GM19463 (cell line): ENCODE measurements around the gene WDTC1.

ENCODE experiments used
- ATAC-seq: cut with Tn5 transposase; IDR thresholded peaks from one replicate; pipeline ENCODE4 v1.9.1; 2021; ENCODE audit warnings: mild to moderate bottlenecking, moderate library complexity; ENCODE audit not compliant: unreplicated experiment

Gene WDTC1

GRCh38 chr1:27300341-27301051, 66.1 kb downstream of the WDTC1 start:
- no peak for ATAC-seq

GRCh38 chr1:27301052-27301422, 66.6 kb downstream of the WDTC1 start:
- no peak for ATAC-seq

- ATAC-seq = no peak
These were observed 67.3 kb downstream of the WDTC1 start for GRCh38 chr1:27301582-27302199.

GRCh38 chr1:27302612-27303011, 68.2 kb downstream of the WDTC1 start:
- ATAC-seq = no peak

- no peak for ATAC-seq
These were observed 69.1 kb downstream of the WDTC1 start for GRCh38 chr1:27303509-27303908.

- ATAC-seq = no peak
These were observed 71.6 kb downstream of the WDTC1 start for GRCh38 chr1:27306071-27306470.

GRCh38 chr1:27306892-27307761, 72.7 kb downstream of the WDTC1 start:
- no peak for ATAC-seq

- ATAC-seq = no peak
These were observed 73.6 kb downstream of the WDTC1 start for GRCh38 chr1:27307874-27308598.

- ATAC-seq = no peak
These were observed 79.7 kb downstream of the WDTC1 start for GRCh38 chr1:27314169-27314568.

GRCh38 chr1:27314737-27315136, 80.3 kb downstream of the WDTC1 start:
- no peak for ATAC-seq

- no peak for ATAC-seq
These were observed 82.4 kb downstream of the WDTC1 start for GRCh38 chr1:27316860-27317259.

GRCh38 chr1:27318136-27318535, 83.7 kb downstream of the WDTC1 start:
- no peak for ATAC-seq

GRCh38 chr1:27318596-27318995, 84.2 kb downstream of the WDTC1 start:
- ATAC-seq = no peak

- ATAC-seq = peak; percentile 95
These were observed 87.6 kb downstream of the WDTC1 start, which contains the start of gene TMEM222 for GRCh38 chr1:27321813-27322568. Gene TMEM222 (plus strand): TSS chr1:27322163. CDS start chr1:27322198, 35 bp downstream.

- ATAC-seq = no peak
These were observed 88.3 kb downstream of the WDTC1 start for GRCh38 chr1:27322569-27323240.

GRCh38 chr1:27325286-27325685, 90.9 kb downstream of the WDTC1 start:
- no peak for ATAC-seq

- no peak for ATAC-seq
These were observed 93.5 kb downstream of the WDTC1 start for GRCh38 chr1:27327964-27328363.

- no peak for ATAC-seq
These were observed 96.4 kb downstream of the WDTC1 start for GRCh38 chr1:27330786-27331185.

- no peak for ATAC-seq
These were observed 97.0 kb downstream of the WDTC1 start for GRCh38 chr1:27331426-27331825.

- no peak for ATAC-seq
These were observed 97.5 kb downstream of the WDTC1 start for GRCh38 chr1:27331922-27332321.
